AG04449 (cell line): ENCODE measurements around the gene PSD4.

Experiments
- CTCF ChIA-PET: fragments of 350-600 bp; formaldehyde crosslinking; extraction: SDS; loops from one replicate; lab custom pipeline; 2021; ENCODE audit warnings: antibody characterized with exemption; lab: Yijun Ruan, JAX
- POLR2A ChIA-PET: fragments of 400-600, 350-600 bp; formaldehyde crosslinking; extraction: SDS; loops from one replicate; lab custom pipeline; 2020; ENCODE audit warnings: antibody characterized with exemption, inconsistent platforms; lab: Yijun Ruan, JAX
- DNase-seq: peaks from one replicate; pipeline ENCODE4 v3.0.0-alpha.2; 2010; ENCODE audit warnings: low read depth, low spot score
- H3K4me3 ChIP-seq: 2 replicates; pipeline ENCODE4 v1.5.1; 2011; ENCODE audit warnings: low read depth, mild to moderate bottlenecking, control low read depth, low read length
- TF ChIP-seq, protein P1 (sequence below): IDR thresholded peaks from one replicate; pipeline ENCODE4 v1.5.1; 2011; ENCODE audit warnings: mild to moderate bottlenecking, moderate library complexity, low read length, control low read depth, inconsistent platforms; ENCODE audit not compliant: insufficient read depth; ENCODE audit errors: missing control alignments

The PSD4 gene

DNA sequence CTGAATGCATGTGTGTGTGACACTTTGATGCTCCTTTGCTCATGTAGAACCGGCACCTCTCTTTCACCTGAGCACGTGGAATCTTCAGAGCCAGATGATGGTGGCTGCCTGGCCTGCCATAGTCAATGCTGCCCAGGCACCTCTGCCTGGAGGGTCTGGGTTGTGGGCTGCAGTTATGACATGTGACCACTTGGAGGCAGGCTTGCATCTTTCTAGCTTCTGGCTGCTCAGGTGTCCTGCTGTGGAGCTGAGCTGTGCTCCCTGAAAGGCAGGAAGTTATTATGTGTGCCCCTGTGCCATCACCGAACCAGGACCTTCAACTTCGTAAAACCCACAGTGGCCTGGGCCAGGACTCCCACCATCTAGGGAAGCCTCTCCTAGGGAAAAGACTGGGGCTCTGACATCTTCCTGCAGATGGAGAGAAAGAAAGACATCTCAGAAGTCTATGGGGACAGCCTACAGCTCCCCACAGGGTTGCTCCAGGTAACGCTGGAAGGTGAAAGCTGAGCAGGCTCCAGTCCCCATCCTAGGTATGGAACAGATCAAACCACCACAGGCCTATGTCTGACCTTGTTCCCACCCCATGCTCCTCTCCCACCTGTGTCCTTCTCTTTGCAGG lies 30.2 kb downstream of the PSD4 start:
- no peak for DNase-seq
- TF ChIP-seq, protein P1, sequence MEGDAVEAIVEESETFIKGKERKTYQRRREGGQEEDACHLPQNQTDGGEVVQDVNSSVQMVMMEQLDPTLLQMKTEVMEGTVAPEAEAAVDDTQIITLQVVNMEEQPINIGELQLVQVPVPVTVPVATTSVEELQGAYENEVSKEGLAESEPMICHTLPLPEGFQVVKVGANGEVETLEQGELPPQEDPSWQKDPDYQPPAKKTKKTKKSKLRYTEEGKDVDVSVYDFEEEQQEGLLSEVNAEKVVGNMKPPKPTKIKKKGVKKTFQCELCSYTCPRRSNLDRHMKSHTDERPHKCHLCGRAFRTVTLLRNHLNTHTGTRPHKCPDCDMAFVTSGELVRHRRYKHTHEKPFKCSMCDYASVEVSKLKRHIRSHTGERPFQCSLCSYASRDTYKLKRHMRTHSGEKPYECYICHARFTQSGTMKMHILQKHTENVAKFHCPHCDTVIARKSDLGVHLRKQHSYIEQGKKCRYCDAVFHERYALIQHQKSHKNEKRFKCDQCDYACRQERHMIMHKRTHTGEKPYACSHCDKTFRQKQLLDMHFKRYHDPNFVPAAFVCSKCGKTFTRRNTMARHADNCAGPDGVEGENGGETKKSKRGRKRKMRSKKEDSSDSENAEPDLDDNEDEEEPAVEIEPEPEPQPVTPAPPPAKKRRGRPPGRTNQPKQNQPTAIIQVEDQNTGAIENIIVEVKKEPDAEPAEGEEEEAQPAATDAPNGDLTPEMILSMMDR, result peak; percentile 89
- ChIA-PET POLR2A (interaction anchor here (1.4 kb wide), 2 partner anchors 31 to 46 kb away, joined by 4 to 5 read pairs; no protein-coding TSS in a partner anchor), CTCF (interaction anchor here (0.6 to 11.6 kb wide), 28 partner anchors 8 to 186 kb away, joined by 3 to 240 read pairs (median 6); no protein-coding TSS in a partner anchor)
- no peak overlapping the region for H3K4me3 ChIP-seq

DNA sequence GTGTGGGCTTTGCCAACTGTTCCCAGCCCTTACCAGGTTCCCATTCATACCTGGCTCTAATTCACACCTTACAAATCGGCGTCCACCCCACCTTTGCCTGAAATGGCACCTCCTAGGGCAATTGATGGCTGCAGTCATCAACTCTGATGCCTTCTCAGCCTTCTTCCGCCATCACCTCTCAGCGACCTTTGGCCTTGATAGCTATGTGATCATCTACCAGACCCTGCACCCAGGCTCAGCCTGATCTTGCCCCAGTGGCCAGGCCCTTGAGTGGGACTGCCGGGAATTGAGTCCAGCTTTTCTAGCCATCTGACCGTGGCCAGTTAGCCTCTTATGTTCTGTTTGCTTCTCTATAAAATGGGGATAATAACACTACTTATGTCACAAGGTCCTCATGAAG lies 32.5 kb downstream of the PSD4 start:
- POLR2A ChIA-PET, result no interaction called here

DNA sequence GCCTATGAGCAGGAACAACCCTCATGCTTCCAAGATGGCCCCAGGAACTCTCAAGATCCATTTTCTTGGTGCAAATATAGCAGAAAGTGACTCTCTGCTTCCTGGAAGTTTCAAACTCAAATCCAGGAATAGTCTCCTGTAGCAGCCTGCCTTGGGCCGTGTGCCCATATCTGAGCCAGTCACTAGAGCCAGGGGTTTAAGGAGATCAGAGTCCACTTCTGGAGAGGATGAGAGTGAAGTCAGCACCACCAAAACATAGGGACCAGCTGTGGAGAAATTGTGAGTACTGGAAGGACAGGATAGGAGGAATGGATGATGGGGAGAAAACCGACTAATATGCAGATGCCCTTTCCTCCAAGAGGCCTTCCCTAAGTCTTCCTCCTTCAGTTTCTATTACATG lies 33.2 kb downstream of the PSD4 start:
- no peak overlapping the region for H3K4me3 ChIP-seq
- ChIA-PET POLR2A (no interaction called here), CTCF (interaction anchor here (0.7 to 12.2 kb wide), 9 partner anchors 5 to 183 kb away, joined by 3 to 240 read pairs (median 112); no protein-coding TSS in a partner anchor)
- TF ChIP-seq, protein P1, result no peak
- no peak for DNase-seq

More for the DNA sequence above, 32.5 kb downstream of the PSD4 start:
- TF ChIP-seq, protein P1, result no peak
- H3K4me3 ChIP-seq, result no peak overlapping the region
- CTCF ChIA-PET, result interaction anchor here (1.0 to 12.2 kb wide), 14 partner anchors 5 to 183 kb away, joined by 3 to 240 read pairs (median 5); no protein-coding TSS in a partner anchor
- DNase-seq, result no peak

DNA sequence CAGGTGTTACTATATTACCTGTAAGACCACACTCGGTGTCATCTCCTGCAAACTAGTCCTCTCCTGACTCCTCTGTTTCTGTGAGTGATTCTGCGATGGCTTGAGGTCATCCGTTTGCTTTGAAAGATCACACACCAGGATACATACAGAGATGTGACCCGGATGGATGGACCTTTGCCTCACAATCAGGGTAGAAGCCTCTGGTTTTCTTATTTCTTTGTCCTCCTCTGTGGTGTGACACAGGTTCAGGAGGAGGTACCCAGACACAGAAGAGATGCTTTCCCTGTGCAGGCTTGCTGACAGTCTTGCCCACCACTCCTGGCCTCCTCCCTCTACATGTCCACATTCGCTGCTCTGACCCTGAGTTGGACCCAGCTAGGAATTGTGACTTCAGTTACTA lies 34.6 kb downstream of the PSD4 start:
- CTCF ChIA-PET, result interaction anchor here (1.3 to 12.2 kb wide), 3 partner anchors 7 to 162 kb away, joined by 3 to 180 read pairs (median 6); no protein-coding TSS in a partner anchor
- H3K4me3 ChIP-seq, result no peak overlapping the region
- TF ChIP-seq, protein P1, result no peak
- DNase-seq, result no peak
- POLR2A ChIA-PET, result no interaction called here

DNA sequence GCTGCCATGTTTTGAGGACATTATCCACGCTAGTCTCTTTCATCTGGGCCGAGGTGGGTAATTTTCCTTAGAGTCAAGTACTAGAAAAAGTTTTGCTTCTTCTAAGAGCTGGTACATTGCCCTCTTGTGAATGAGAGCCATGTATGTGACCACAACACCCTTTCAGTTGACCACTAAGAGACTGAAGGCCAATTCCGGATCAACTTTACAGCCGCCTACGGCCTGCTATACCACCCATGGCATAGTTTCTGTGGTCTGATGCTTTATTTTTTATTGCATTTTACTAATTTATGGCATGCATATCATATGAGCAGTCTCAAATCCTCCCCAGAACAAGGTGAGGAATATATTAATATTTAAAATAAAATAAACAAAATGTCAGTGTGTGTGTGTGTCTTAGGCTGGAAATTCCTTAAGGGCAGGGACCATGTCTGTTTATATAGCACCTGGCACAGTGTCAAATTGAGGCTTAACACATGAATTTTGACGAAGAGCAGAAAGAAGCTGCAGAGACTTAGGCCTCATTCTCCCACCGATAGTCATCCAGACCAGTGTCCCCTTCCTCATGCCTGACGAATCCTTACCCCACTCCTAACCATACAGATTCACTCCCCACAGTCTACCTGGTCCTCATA lies 35.4 kb downstream of the PSD4 start:
- TF ChIP-seq, protein P1, result no peak
- CTCF ChIA-PET, result interaction anchor here (0.8 to 12.2 kb wide), 5 partner anchors 8 to 181 kb away, joined by 3 to 180 read pairs (median 5); no protein-coding TSS in a partner anchor
- POLR2A ChIA-PET, result no interaction called here
- no peak overlapping the region for H3K4me3 ChIP-seq
- no peak for DNase-seq

DNA sequence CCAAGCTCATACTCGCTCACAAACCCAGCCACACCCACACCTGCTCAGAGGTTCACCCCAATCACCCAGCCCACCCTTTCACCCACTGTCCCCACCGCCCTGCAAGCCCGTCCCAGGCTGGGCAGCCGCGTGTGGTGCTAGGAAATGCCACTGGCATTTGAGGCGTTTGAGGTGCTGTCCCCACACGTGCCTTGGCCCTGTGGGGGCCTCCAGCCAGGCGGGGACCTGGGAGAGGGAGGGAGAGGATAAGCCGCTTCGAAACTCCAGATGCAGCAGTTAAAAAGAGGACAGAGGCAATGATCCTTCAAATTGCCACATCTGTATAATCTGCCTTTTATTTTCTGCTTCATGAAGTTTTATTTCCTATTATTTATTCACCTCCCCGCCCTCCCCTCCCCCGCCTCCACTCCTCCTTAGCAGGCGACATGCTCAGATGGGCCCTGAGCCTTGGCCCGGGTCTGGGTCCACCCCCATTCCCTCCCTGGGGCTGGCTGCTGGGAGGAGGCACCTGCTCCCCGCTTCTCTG lies 35.9 kb downstream of the PSD4 start:
- no peak for DNase-seq
- ChIA-PET POLR2A (no interaction called here), CTCF (interaction anchor here (0.8 to 12.2 kb wide), 7 partner anchors 8 to 181 kb away, joined by 3 to 180 read pairs (median 5); no protein-coding TSS in a partner anchor)
- H3K4me3 ChIP-seq, result no peak overlapping the region
- TF ChIP-seq, protein P1, result no peak
